ENCODE measurements around the gene FAXDC2.
"Not testable (repeated sequence)": the region's sequence is repeated elsewhere in the genome, so short reads cannot be mapped to it uniquely, and the experiment has no call there.

FAXDC2 gene

GRCh38 chr5:154830596-154830995 lies 19.8 kb downstream of the FAXDC2 start:
- ATAC-seq (no peak), DNase-seq (no peak)

- no peak for ATAC-seq
These were observed 20.2 kb downstream of the FAXDC2 start for GRCh38 chr5:154830219-154830595.

GRCh38 chr5:154829589-154830218 lies 20.7 kb downstream of the FAXDC2 start:
- peak; percentile 70 for ATAC-seq
- DNase-seq: peak; percentile 11

More at GRCh38 chr5:154830219-154830595, 20.2 kb downstream of the FAXDC2 start:
- no peak for DNase-seq

- no peak for DNase-seq
- ATAC-seq: no peak
These were observed 21.2 kb downstream of the FAXDC2 start for GRCh38 chr5:154829181-154829588.

GRCh38 chr5:154824070-154824469 lies 26.3 kb downstream of the FAXDC2 start:
- ATAC-seq (no peak), DNase-seq (no peak)

- DNase-seq: no peak
- ATAC-seq: no peak
These were observed 26.8 kb downstream of the FAXDC2 start for GRCh38 chr5:154823605-154824004.

GRCh38 chr5:154822896-154823295 lies 27.5 kb downstream of the FAXDC2 start:
- DNase-seq, ATAC-seq: not testable (repeated sequence)

GRCh38 chr5:154820383-154820782 lies 30.0 kb downstream of the FAXDC2 start:
- ATAC-seq: no peak
- no peak for DNase-seq

- DNase-seq: no peak
- no peak for ATAC-seq
These were observed 30.9 kb downstream of the FAXDC2 start for GRCh38 chr5:154819546-154819945.

GRCh38 chr5:154818471-154819116 lies 31.8 kb downstream of the FAXDC2 start:
- no peak for ATAC-seq
- DNase-seq: no peak

GRCh38 chr5:154817815-154818214 lies 32.6 kb downstream of the FAXDC2 start:
- ATAC-seq: no peak
- DNase-seq: no peak

- DNase-seq (no peak), ATAC-seq (no peak)
These were observed 33.4 kb downstream of the FAXDC2 start for GRCh38 chr5:154816891-154817492.

- no peak for ATAC-seq
- no peak for DNase-seq
These were observed 34.6 kb downstream of the FAXDC2 start for GRCh38 chr5:154815684-154816247.

GRCh38 chr5:154815025-154815424 lies 35.4 kb downstream of the FAXDC2 start:
- no peak for ATAC-seq
- DNase-seq: no peak

GRCh38 chr5:154813736-154814135 lies 36.7 kb downstream of the FAXDC2 start:
- ATAC-seq: peak; percentile 34
- DNase-seq: peak; percentile 28

- no peak for DNase-seq
These were observed 37.2 kb downstream of the FAXDC2 start for GRCh38 chr5:154813158-154813557.

GRCh38 chr5:154811653-154812465 lies 38.5 kb downstream of the FAXDC2 start:
- DNase-seq: peak; percentile 66
- peak; percentile 66 for ATAC-seq

More at GRCh38 chr5:154813158-154813557, 37.2 kb downstream of the FAXDC2 start:
- ATAC-seq: no peak

GRCh38 chr5:154811239-154811638 lies 39.2 kb downstream of the FAXDC2 start:
- ATAC-seq: no peak

GRCh38 chr5:154806176-154806575 lies 44.2 kb downstream of the FAXDC2 start:
- no peak for DNase-seq
- ATAC-seq: no peak

More at GRCh38 chr5:154811239-154811638, 39.2 kb downstream of the FAXDC2 start:
- DNase-seq: no peak

- ATAC-seq (no peak), DNase-seq (no peak)
These were observed 48.4 kb downstream of the FAXDC2 start for GRCh38 chr5:154802050-154802449.

- DNase-seq: no peak
- no peak for ATAC-seq
These were observed 49.3 kb downstream of the FAXDC2 start for GRCh38 chr5:154801083-154801482.

- no peak for ATAC-seq
- DNase-seq: no peak
These were observed 49.8 kb downstream of the FAXDC2 start for GRCh38 chr5:154800582-154800981.
